Measurements from ENCODE around the gene TMPRSS11B.
"Not testable (repeated sequence)": the region's sequence is repeated elsewhere in the genome, so short reads cannot be mapped to it uniquely, and the experiment has no call there.

TMPRSS11B gene

GRCh38 chr4:68259191-68259590 lies 13.7 kb upstream of the TMPRSS11B start:
- Mint-ChIP-seq H3K4me1 (no peaks in the 10 kb centered on the region), H3K36me3 (no peaks in the 10 kb centered on the region), H3K9me3 (no peaks in the 10 kb centered on the region), H3K4me3 (no peak overlapping the region), H3K27ac (no peak overlapping the region)
- ATAC-seq (no peak), DNase-seq (ENCODE audit: low spot score in 2 of 2) (no peak)

GRCh38 chr4:68257719-68258118 lies 12.2 kb upstream of the TMPRSS11B start:
- H3K4me3 Mint-ChIP-seq: no peak overlapping the region
- DNase-seq (ENCODE audit: low spot score in 2 of 2): no peak
- ATAC-seq: no peak
- H3K4me1 Mint-ChIP-seq: no peaks in the 10 kb centered on the region
- H3K27ac Mint-ChIP-seq: no peak overlapping the region
- no peaks in the 10 kb centered on the region for H3K36me3 Mint-ChIP-seq
- H3K9me3 Mint-ChIP-seq: no peaks in the 10 kb centered on the region

DNA sequence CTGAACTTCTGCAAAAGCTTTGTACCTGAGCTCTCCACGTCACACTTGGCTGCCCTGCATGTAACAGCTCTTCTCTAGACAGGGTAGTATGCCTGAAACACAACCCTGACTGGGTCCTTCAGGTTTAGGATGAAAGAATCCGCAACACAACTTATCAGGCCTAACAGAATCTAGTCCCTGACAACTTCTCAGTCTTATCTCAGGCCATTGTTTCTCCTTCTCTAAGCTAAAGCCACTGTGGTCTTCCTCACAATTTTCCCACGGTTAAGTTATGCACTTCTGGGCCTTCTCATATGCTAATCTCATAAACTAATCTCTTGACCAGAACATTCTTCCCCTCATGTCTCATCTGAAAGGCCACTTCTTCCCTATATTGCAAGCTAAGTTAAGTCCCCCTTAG lies 10.8 kb upstream of the TMPRSS11B start:
- no peaks in the 10 kb centered on the region for H3K4me1 Mint-ChIP-seq
- H3K4me3 Mint-ChIP-seq: no peak overlapping the region
- H3K9me3 Mint-ChIP-seq: no peaks in the 10 kb centered on the region
- H3K27ac Mint-ChIP-seq: no peak overlapping the region
- H3K36me3 Mint-ChIP-seq: no peaks in the 10 kb centered on the region
- DNase-seq (ENCODE audit: low spot score in 2 of 2): no peak
- ATAC-seq: no peak

GRCh38 chr4:68250151-68250930 lies 4.8 kb upstream of the TMPRSS11B start:
- Mint-ChIP-seq H3K27ac (no peak overlapping the region), H3K36me3 (peaks cover 5% of the 10 kb centered on the region), H3K4me1 (peaks cover 15% of the 10 kb centered on the region), H3K9me3 (no peaks in the 10 kb centered on the region), H3K4me3 (no peak overlapping the region)
- DNase-seq (ENCODE audit: low spot score in 2 of 2): no peak
- ATAC-seq: peak; percentile 18

DNA sequence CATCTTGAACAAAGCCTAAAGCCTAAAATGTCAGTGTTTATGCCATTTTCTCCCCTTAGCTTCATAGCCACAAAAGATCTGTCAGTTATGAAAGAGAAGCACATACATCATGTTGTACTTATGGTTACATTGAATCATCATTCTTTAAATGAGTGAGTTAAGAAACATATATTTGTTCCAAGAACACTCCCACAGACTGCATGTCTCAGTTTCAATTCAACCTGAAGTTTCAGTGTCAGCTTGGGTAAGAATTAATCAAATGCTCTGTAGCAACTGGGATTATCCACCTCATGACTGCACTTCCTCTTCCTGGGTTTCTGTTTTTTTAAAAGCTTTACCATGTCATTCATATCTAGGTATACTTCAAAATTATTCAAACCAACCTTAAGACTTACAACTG lies 3.9 kb upstream of the TMPRSS11B start:
- Mint-ChIP-seq H3K36me3 (peaks cover 5% of the 10 kb centered on the region), H3K4me1 (peaks cover 15% of the 10 kb centered on the region), H3K4me3 (peak overlapping the region; percentile 47), H3K9me3 (no peaks in the 10 kb centered on the region), H3K27ac (peak overlapping the region; percentile 84)
- DNase-seq (ENCODE audit: low spot score in 2 of 2) (no peak), ATAC-seq (peak; percentile 98)

GRCh38 chr4:68240620-68241019 lies 4.9 kb downstream of the TMPRSS11B start:
- DNase-seq (ENCODE audit: low spot score in 2 of 2) (no peak), ATAC-seq (no peak)
- no peak overlapping the region for H3K4me3 Mint-ChIP-seq
- H3K9me3 Mint-ChIP-seq: no peaks in the 10 kb centered on the region
- H3K27ac Mint-ChIP-seq: no peak overlapping the region
- no peaks in the 10 kb centered on the region for H3K4me1 Mint-ChIP-seq
- no peaks in the 10 kb centered on the region for H3K36me3 Mint-ChIP-seq

- no peak for DNase-seq (ENCODE audit: low spot score in 2 of 2)
- no peak overlapping the region for H3K27ac Mint-ChIP-seq
- no peaks in the 10 kb centered on the region for H3K36me3 Mint-ChIP-seq
- no peak overlapping the region for H3K4me3 Mint-ChIP-seq
- no peaks in the 10 kb centered on the region for H3K4me1 Mint-ChIP-seq
- no peaks in the 10 kb centered on the region for H3K9me3 Mint-ChIP-seq
- no peak for ATAC-seq
Observed at GRCh38 chr4:68228568-68228967, 16.9 kb downstream of the TMPRSS11B start.

DNA sequence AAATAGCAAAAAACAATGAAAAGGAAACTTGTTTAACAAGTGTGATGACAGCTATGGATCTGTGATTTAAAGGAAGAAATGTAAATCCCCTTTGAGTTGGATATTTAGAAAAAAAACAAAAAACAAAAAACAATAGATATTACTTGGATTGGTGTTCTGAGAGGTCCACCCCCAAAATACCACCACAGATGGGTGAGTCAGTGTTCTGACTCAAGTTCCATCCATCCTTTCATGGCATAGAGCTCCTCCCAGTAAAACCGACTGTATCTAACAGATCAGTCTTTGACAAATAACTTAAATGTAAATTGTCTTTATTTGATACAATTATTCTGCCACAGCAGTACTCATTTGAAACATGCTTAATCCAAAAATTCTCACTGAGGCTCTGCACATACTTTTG lies 27.4 kb downstream of the TMPRSS11B start:
- Mint-ChIP-seq H3K36me3 (no peaks in the 10 kb centered on the region), H3K4me1 (no peaks in the 10 kb centered on the region), H3K27ac (no peak overlapping the region), H3K9me3 (no peaks in the 10 kb centered on the region), H3K4me3 (no peak overlapping the region)
- DNase-seq (ENCODE audit: low spot score in 2 of 2) (no peak), ATAC-seq (peak; percentile 69)

- Mint-ChIP-seq H3K27ac (no peak overlapping the region), H3K4me3 (no peak overlapping the region)
- no peak for ATAC-seq
Observed at GRCh38 chr4:68216501-68216900, 29.0 kb downstream of the TMPRSS11B start.

DNA sequence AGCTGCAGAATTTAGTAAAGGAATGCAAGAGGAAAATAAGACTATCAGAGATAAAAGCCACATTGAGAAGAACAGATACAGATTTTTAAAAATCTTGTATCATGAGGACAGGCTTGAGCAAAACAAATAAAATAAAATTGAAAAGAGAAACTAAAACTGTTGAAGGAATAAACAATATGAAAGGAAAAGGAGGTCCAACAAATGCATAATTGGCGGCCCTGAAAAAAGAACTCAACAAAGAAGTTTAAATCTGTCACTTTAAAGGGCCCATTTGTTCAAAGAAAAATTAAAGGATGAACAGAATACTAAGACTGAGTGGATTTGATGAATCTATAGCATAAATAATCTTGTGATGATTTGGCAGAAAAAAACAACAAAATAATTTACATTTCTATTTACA lies 36.5 kb downstream of the TMPRSS11B start:
- DNase-seq (ENCODE audit: low spot score in 2 of 2) (no peak), ATAC-seq (no peak)
- Mint-ChIP-seq H3K4me3 (no peak overlapping the region), H3K27ac (no peak overlapping the region), H3K36me3 (no peaks in the 10 kb centered on the region), H3K9me3 (peaks cover 13% of the 10 kb centered on the region), H3K4me1 (no peaks in the 10 kb centered on the region)

More at GRCh38 chr4:68216501-68216900, 29.0 kb downstream of the TMPRSS11B start:
- Mint-ChIP-seq H3K4me1 (no peaks in the 10 kb centered on the region), H3K9me3 (no peaks in the 10 kb centered on the region), H3K36me3 (no peaks in the 10 kb centered on the region)
- no peak for DNase-seq (ENCODE audit: low spot score in 2 of 2)

GRCh38 chr4:68194305-68194704 lies 51.2 kb downstream of the TMPRSS11B start:
- H3K4me1 Mint-ChIP-seq; H3K4me3 Mint-ChIP-seq; DNase-seq (ENCODE audit: low spot score in 2 of 2); H3K9me3 Mint-ChIP-seq; H3K36me3 Mint-ChIP-seq; H3K27ac Mint-ChIP-seq; ATAC-seq: not testable (repeated sequence)

GRCh38 chr4:68193194-68193593 lies 52.3 kb downstream of the TMPRSS11B start:
- no peak overlapping the region for H3K27ac Mint-ChIP-seq
- H3K9me3 Mint-ChIP-seq: no peaks in the 10 kb centered on the region
- ATAC-seq: no peak
- H3K4me3 Mint-ChIP-seq: no peak overlapping the region
- DNase-seq (ENCODE audit: low spot score in 2 of 2): no peak
- no peaks in the 10 kb centered on the region for H3K4me1 Mint-ChIP-seq
- no peaks in the 10 kb centered on the region for H3K36me3 Mint-ChIP-seq

DNA sequence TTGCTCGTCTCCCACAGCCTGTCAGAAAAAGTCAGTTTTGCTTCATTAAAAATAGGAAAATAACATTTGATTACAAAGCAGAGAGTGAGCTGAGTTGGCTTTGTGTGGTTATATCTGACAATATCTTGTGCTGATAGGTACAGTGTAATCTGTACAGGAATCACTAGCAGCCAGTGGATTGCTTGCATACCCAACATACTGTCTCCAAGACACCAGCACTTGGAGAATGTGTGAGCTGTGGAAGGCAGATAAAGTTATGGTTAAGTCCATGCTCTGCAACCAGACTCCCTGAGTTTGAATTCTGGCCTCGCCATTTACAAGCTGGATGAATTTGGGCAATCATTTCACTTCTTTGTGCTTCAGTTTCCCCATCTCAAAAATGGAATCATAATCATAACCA lies 58.3 kb downstream of the TMPRSS11B start:
- DNase-seq (ENCODE audit: low spot score in 2 of 2) (no peak), ATAC-seq (no peak)
- Mint-ChIP-seq H3K4me1 (no peaks in the 10 kb centered on the region), H3K4me3 (no peak overlapping the region), H3K36me3 (no peaks in the 10 kb centered on the region), H3K27ac (no peak overlapping the region), H3K9me3 (no peaks in the 10 kb centered on the region)

DNA sequence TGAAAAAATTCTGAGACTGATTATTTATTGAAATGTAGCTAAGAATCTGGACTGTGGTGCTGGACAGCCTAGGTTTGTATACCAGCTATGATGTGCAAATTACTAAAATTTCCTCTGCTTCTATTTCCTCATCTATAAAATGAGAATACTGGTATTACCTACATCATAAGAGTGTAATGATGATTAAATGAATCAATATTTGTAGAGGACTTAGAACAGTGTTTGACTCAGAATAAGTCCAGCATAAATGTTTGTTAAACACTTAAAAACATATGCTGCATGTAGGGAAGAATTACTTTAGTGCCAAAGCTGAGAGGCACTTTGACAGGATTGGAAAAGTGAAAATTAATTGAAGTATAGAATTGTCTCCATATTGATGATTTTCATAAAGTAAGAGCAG lies 60.6 kb downstream of the TMPRSS11B start:
- no peak for DNase-seq (ENCODE audit: low spot score in 2 of 2)
- no peaks in the 10 kb centered on the region for H3K9me3 Mint-ChIP-seq
- H3K36me3 Mint-ChIP-seq: no peaks in the 10 kb centered on the region
- no peak overlapping the region for H3K4me3 Mint-ChIP-seq
- no peaks in the 10 kb centered on the region for H3K4me1 Mint-ChIP-seq
- no peak for ATAC-seq
- H3K27ac Mint-ChIP-seq: no peak overlapping the region

GRCh38 chr4:68183417-68183816 lies 62.1 kb downstream of the TMPRSS11B start:
- H3K36me3 Mint-ChIP-seq: no peaks in the 10 kb centered on the region
- DNase-seq (ENCODE audit: low spot score in 2 of 2) (no peak), ATAC-seq (no peak)
- H3K27ac Mint-ChIP-seq: no peak overlapping the region
- H3K9me3 Mint-ChIP-seq: no peaks in the 10 kb centered on the region
- H3K4me1 Mint-ChIP-seq: no peaks in the 10 kb centered on the region
- H3K4me3 Mint-ChIP-seq: no peak overlapping the region

GRCh38 chr4:68182382-68182820 lies 63.1 kb downstream of the TMPRSS11B start:
- ATAC-seq: no peak
- no peaks in the 10 kb centered on the region for H3K36me3 Mint-ChIP-seq
- no peak overlapping the region for H3K27ac Mint-ChIP-seq
- no peaks in the 10 kb centered on the region for H3K4me1 Mint-ChIP-seq
- H3K9me3 Mint-ChIP-seq: no peaks in the 10 kb centered on the region
- no peak for DNase-seq (ENCODE audit: low spot score in 2 of 2)
- no peak overlapping the region for H3K4me3 Mint-ChIP-seq
